OCI-LY3 (cell line): ENCODE results near the gene MYBPC1.

Experiments used
- EZH2phosphoT487 ChIP-seq: fragments of 200-600 bp; shearing (Covaris generic); IDR thresholded peaks from 2 replicates; pipeline ENCODE4 v1.6.1; 2018; ENCODE audit warnings: antibody characterized with exemption, mixed run types, low read depth
- TF ChIP-seq, protein P1 (sequence below): fragments of 200-600, 300-600 bp; sonication (generic); IDR thresholded peaks from 2 replicates; pipeline ENCODE4 v1.5.1; 2014; ENCODE audit warnings: antibody characterized with exemption, low read length, low read depth

- TF ChIP-seq, protein P1, sequence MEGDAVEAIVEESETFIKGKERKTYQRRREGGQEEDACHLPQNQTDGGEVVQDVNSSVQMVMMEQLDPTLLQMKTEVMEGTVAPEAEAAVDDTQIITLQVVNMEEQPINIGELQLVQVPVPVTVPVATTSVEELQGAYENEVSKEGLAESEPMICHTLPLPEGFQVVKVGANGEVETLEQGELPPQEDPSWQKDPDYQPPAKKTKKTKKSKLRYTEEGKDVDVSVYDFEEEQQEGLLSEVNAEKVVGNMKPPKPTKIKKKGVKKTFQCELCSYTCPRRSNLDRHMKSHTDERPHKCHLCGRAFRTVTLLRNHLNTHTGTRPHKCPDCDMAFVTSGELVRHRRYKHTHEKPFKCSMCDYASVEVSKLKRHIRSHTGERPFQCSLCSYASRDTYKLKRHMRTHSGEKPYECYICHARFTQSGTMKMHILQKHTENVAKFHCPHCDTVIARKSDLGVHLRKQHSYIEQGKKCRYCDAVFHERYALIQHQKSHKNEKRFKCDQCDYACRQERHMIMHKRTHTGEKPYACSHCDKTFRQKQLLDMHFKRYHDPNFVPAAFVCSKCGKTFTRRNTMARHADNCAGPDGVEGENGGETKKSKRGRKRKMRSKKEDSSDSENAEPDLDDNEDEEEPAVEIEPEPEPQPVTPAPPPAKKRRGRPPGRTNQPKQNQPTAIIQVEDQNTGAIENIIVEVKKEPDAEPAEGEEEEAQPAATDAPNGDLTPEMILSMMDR, result no peak
- TF ChIP-seq EZH2phosphoT487, result no peak
Observed at GRCh38 chr12:101713930-101714329, 119.2 kb downstream of the MYBPC1 start.
